Heart left ventricle (tissue), 16 donors: ENCODE measurements around the gene MEIS2. TPM values are rescaled to one million over a fixed set of nuclear protein-coding genes. Genes with fewer than 3 reads are reported as not detected.

Experiments
- ATAC-seq, 4 donors: fragments of 200-7000 bp; cut with Tn5 transposase; one replicate each; pipeline ENCODE4 v1.9.1; 2020 to 2022; ENCODE audit warnings: moderate library complexity in 4 of 4, mild to moderate bottlenecking in 3 of 4, moderate number of reproducible peaks in 1 of 4
- DNase-seq, 5 donors: peaks; one replicate each; pipeline ENCODE4 v3.0.0-alpha.2; 2020
- H3K27ac ChIP-seq, 12 donors: fragments of 200-600 bp; sonication (generic) in 4 of 12; one replicate each; pipeline versions ENCODE4 v1.5.0 to v1.8.0; 2016 to 2022; ENCODE audit warnings: mild to moderate bottlenecking in 2 of 12
- H3K27me3 ChIP-seq, 9 donors: fragments of 200-600 bp; sonication (generic) in 2 of 9; one replicate each; pipeline versions ENCODE4 v1.5.1 to v1.8.0; 2016 to 2022; ENCODE audit warnings: mild to moderate bottlenecking in 3 of 9
- H3K36me3 ChIP-seq, 9 donors: fragments of 200-600 bp; sonication (generic) in 2 of 9; one replicate each; pipeline versions ENCODE4 v1.5.0 to v1.8.0; 2018 to 2022; ENCODE audit warnings: mild to moderate bottlenecking in 2 of 9
- H3K4me1 ChIP-seq, 12 donors: fragments of 200-600 bp; sonication (generic) in 4 of 12; one replicate each; pipeline versions ENCODE4 v1.5.0 to v1.8.0; 2016 to 2022; ENCODE audit warnings: mild to moderate bottlenecking in 3 of 12
- H3K4me3 ChIP-seq, 12 donors: fragments of 200-600 bp; sonication (generic) in 4 of 12; one replicate each; pipeline versions ENCODE4 v1.5.0 to v1.8.0; 2017 to 2022; ENCODE audit warnings: mild to moderate bottlenecking in 9 of 12, moderate library complexity in 4 of 12
- H3K9me3 ChIP-seq, 12 donors: fragments of 200-600 bp; sonication (generic) in 4 of 12; one replicate each; pipeline versions ENCODE4 v1.5.0 to v1.8.0; 2016 to 2022; ENCODE audit warnings: mild to moderate bottlenecking in 1 of 12
- CTCF ChIP-seq, 12 donors: fragments of 200-600 bp; sonication (generic) in 4 of 12; IDR thresholded peaks; one replicate each; pipeline versions ENCODE4 v1.5.0 to v1.8.0; 2018 to 2022; ENCODE audit warnings: antibody characterized with exemption in 12 of 12, mild to moderate bottlenecking in 5 of 12
- POLR2A ChIP-seq, 2 donors: fragments of 450-650 bp; IDR thresholded peaks; one replicate each; pipeline ENCODE4 v1.6.1; 2017; ENCODE audit warnings: antibody characterized with exemption in 2 of 2, mild to moderate bottlenecking in 2 of 2, moderate library complexity in 2 of 2
- WGBS, 4 donors: extraction: QIAGEN DNeasy Blood & Tissue Kit in 2 of 4; methylation state at CpG; one replicate each; pipeline versions ENCODE4 v1.1.5 to v1.1.7; 2013 to 2018; 5-methylcytosine and 5-hydroxymethylcytosine counted together
- intact Hi-C, 10 donors: fragments of 100-400 bp; cut with DNase I; formaldehyde crosslinking; loops; one replicate each; pipeline versions ENCODE4 v1.11.1 to v1.14.2; 2022
- polyA plus RNA-seq, 2 donors: library from polyadenylated mRNA; stranded (reverse); fragments of 200-250 nt; gene quantifications; one replicate each; pipeline ENCODE4 v1.2.3, GENCODE V29; 2013
- total RNA-seq, 9 donors: library from RNA; depleted of rRNA in 2 of 9; stranded (reverse); fragments of >200 nt in 2 of 9; fragmentation: NEBNext Ultra II Directional in 3 of 9; extraction: Animal tissue kit (Norgen Biotek cat#: 25700) in 3 of 9; gene quantifications; one replicate each; pipeline versions ENCODE4 v1.1.0 to v1.2.4, GENCODE V29; 2016 to 2023
- donor health status: ischemic (EF 13 %, LVEDD 7.1; RV severe dilation, severe dysfunction).
- donor health status: healthy with polysubstance abuse.
- donor health status: DM: no; HTN: yes; CAD: no.
- donor health status: DM: no; HTN: no; CAD: no.
- donor health status: ischemic (EF 25% LVEDD 6.9; RV normal size, moderate dysfunction).
- donor health status: ischemic (EF 25% LVEDD 5.7; RV mildly dilated, moderate dysfunction).
- donor health status: healthy.
- donor health status: DM: yes; HTN: yes; CAD: no.
- donor health status: ischemic (EF 35%, LVEDD 5.7; RV mildly dilated, moderate dysfunction).
- donor health status: nonischemic (EF 11% LVEDD 7.7; RV severe dilation, severe dysfunction).
- donor health status: DM: yes; HTN: yes; CAD: no.
- donor health status: PGD.
- donor health status: ischemic (EF 29% LVEDD 5.4; RV normal size, mild dysfunction).
- donor health status: nonischemic (EF 23%, LVEDD 6.1; RV moderate dilation, normal function).

Gene MEIS2
- total and polyA plus RNA-seq, 11 donors, result 13.2 to 89.7 (median 49.7) TPM

GRCh38 chr15:36866896-36867295, 233.5 kb downstream of the MEIS2 start:
- TF ChIP-seq CTCF (IDR thresholded peaks at IDR 0.05), result no peak
- TF ChIP-seq POLR2A (IDR thresholded peaks at IDR 0.05), result no peak
- no peaks in the 10 kb centered on the region for H3K9me3 ChIP-seq
- no peak for DNase-seq
- ATAC-seq, result no peak
- H3K27me3 ChIP-seq, result no peaks in the 10 kb centered on the region
- H3K27ac ChIP-seq, result no peak overlapping the region
- 91 to 96% (median 94%) methylated on average over 3 of the region's 3 CpGs for WGBS, 4 donors
- no peak overlapping the region for H3K4me3 ChIP-seq
- no peaks in the 10 kb centered on the region for H3K36me3 ChIP-seq
- no peaks in the 10 kb centered on the region for H3K4me1 ChIP-seq
- intact Hi-C loops, result loop anchor here in 1 of 10 donors (10.0 kb wide), 1 partner anchor 342 kb away; no protein-coding TSS in a partner anchor

GRCh38 chr15:36863570-36863969, 236.8 kb downstream of the MEIS2 start:
- WGBS, 4 donors, result 80 to 83% (median 81%) methylated on average over 4 of the region's 4 CpGs
- no peak overlapping the region for H3K27ac ChIP-seq
- no peaks in the 10 kb centered on the region for H3K9me3 ChIP-seq
- intact Hi-C loops, result loop anchor here in 1 of 10 donors (10.0 kb wide), 1 partner anchor 339 kb away; no protein-coding TSS in a partner anchor
- TF ChIP-seq CTCF (IDR thresholded peaks at IDR 0.05) (no peak), POLR2A (IDR thresholded peaks at IDR 0.05) (no peak)
- H3K4me1 ChIP-seq, result no peaks in the 10 kb centered on the region
- ATAC-seq (no peak), DNase-seq (no peak)
- H3K4me3 ChIP-seq, result no peak overlapping the region
- no peaks in the 10 kb centered on the region for H3K27me3 ChIP-seq
- H3K36me3 ChIP-seq, result no peaks in the 10 kb centered on the region

DNA sequence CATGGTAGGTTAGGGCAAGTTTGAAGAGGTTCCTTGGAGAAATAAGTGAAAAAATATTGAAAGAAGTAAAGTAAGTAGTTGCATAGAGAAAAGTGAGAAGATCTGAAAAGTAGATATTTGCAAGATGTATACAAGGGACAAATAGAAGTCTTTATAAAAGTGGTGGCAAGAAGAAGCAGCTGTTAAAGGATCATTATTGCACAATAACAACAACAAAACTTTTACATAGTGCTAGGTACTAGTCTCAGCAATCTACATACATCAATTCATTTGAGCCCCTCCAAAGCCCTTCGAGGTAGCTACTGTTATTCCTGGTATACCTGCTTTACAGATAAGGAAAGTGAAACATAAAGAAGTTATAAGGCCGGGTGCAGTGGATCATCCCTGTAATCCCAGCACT, 239.6 kb downstream of the MEIS2 start:
- Histone ChIP-seq H3K36me3 (no peaks in the 10 kb centered on the region), H3K27ac (no peak overlapping the region), H3K4me3 (no peak overlapping the region), H3K27me3 (no peaks in the 10 kb centered on the region), H3K9me3 (peaks cover 0 to under 1% (median 0%) of the 10 kb centered on the region in 12 donors), H3K4me1 (no peaks in the 10 kb centered on the region)
- ATAC-seq (no peak), DNase-seq (no peak)
- TF ChIP-seq POLR2A (IDR thresholded peaks at IDR 0.05) (no peak), CTCF (IDR thresholded peaks at IDR 0.05) (no peak)
- WGBS, 4 donors, result 88 to 92% (median 90%) methylated on average over 2 of the region's 2 CpGs
- intact Hi-C loops, result loop anchor here in 1 of 10 donors (10.0 kb wide), 1 partner anchor 336 kb away; no protein-coding TSS in a partner anchor

GRCh38 chr15:36858423-36858822, 241.9 kb downstream of the MEIS2 start:
- no peak for DNase-seq
- Histone ChIP-seq H3K4me1 (no peaks in the 10 kb centered on the region), H3K27ac (no peak overlapping the region), H3K27me3 (no peaks in the 10 kb centered on the region), H3K36me3 (no peaks in the 10 kb centered on the region), H3K4me3 (no peak overlapping the region), H3K9me3 (peaks cover 0 to 6% (median 0%) of the 10 kb centered on the region in 12 donors)
- ATAC-seq, result no peak
- intact Hi-C loops, result no loop called here
- no peak for TF ChIP-seq CTCF (IDR thresholded peaks at IDR 0.05)
- TF ChIP-seq POLR2A (IDR thresholded peaks at IDR 0.05), result no peak
